Esophagus (tissue), 2 donors: Measurements from ENCODE around the gene MYO19. TPM values are rescaled to one million over a fixed set of nuclear protein-coding genes. Genes with fewer than 3 reads are reported as not detected.
"Not testable (repeated sequence)": the region's sequence is repeated elsewhere in the genome, so short reads cannot be mapped to it uniquely, and the experiment has no call there.

ENCODE experiments used
- H3K27ac ChIP-seq, 2 donors: one replicate each; pipeline ENCODE4 v1.5.1; 2013; ENCODE audit warnings: low read depth in 2 of 2, mild to moderate bottlenecking in 2 of 2, inconsistent platforms in 1 of 2, low read length in 1 of 2, moderate library complexity in 1 of 2
- H3K27me3 ChIP-seq, 2 donors: one replicate each; pipeline ENCODE4 v1.6.1; 2013; ENCODE audit warnings: low read length in 2 of 2, control low read depth in 1 of 2, mild to moderate bottlenecking in 1 of 2; ENCODE audit not compliant: insufficient read depth in 2 of 2, control insufficient read depth in 1 of 2
- H3K36me3 ChIP-seq, 2 donors: one replicate each; pipeline ENCODE4 v1.6.1; 2013; ENCODE audit warnings: low read length in 1 of 2; ENCODE audit not compliant: control insufficient read depth in 2 of 2, insufficient read depth in 2 of 2
- H3K4me1 ChIP-seq, 2 donors: one replicate each; pipeline ENCODE4 v1.6.1; 2013; ENCODE audit warnings: low read length in 1 of 2; ENCODE audit not compliant: control insufficient read depth in 2 of 2, insufficient read depth in 2 of 2
- H3K4me3 ChIP-seq, 2 donors: one replicate each; pipeline ENCODE4 v1.5.1; 2013; ENCODE audit warnings: low read length in 2 of 2, mild to moderate bottlenecking in 2 of 2, low read depth in 1 of 2, moderate library complexity in 1 of 2
- H3K9me3 ChIP-seq, 2 donors: one replicate each; pipeline ENCODE4 v1.6.1; 2013; ENCODE audit warnings: mild to moderate bottlenecking in 2 of 2, low read depth in 1 of 2, low read length in 1 of 2, moderate library complexity in 1 of 2; ENCODE audit not compliant: control insufficient read depth in 2 of 2, insufficient read depth in 1 of 2
- WGBS, 2 donors: extraction: QIAGEN DNeasy Blood & Tissue Kit; methylation state at CpG; one replicate each; pipeline ENCODE4 v1.1.7; 2013; 5-methylcytosine and 5-hydroxymethylcytosine counted together
- polyA plus RNA-seq, 2 donors: library from polyadenylated mRNA; stranded (reverse); fragments of 200-250 nt; gene quantifications; one replicate each; pipeline ENCODE4 v1.2.3, GENCODE V29; 2013
- donor health status: healthy with polysubstance abuse.
- donor health status: Bipolar disorder and iron deficiency.

The MYO19 gene
- polyA plus RNA-seq, 2 donors: 46.9 to 64.6 TPM

- H3K36me3 ChIP-seq: peaks cover 25 to 37% of the 10 kb centered on the region in 2 donors
Measured at GRCh38 chr17:36514856-36515255, 19.8 kb downstream of the MYO19 start.

GRCh38 chr17:36512641-36513040 lies 22.0 kb downstream of the MYO19 start:
- 93 to 96% methylated on average over 5 of the region's 5 CpGs for WGBS, 2 donors
- no peak overlapping the region for H3K27ac ChIP-seq
- no peaks in the 10 kb centered on the region for H3K27me3 ChIP-seq
- H3K36me3 ChIP-seq: peaks cover 26 to 48% of the 10 kb centered on the region in 2 donors
- H3K9me3 ChIP-seq: no peaks in the 10 kb centered on the region
- H3K4me3 ChIP-seq: no peak overlapping the region
- no peaks in the 10 kb centered on the region for H3K4me1 ChIP-seq

More at GRCh38 chr17:36514856-36515255, 19.8 kb downstream of the MYO19 start:
- Histone ChIP-seq H3K9me3 (no peaks in the 10 kb centered on the region), H3K27me3 (no peaks in the 10 kb centered on the region), H3K27ac (no peak overlapping the region), H3K4me1 (no peaks in the 10 kb centered on the region), H3K4me3 (no peak overlapping the region)
- WGBS, 2 donors: 93 to 94% methylated on average over 3 of the region's 3 CpGs

GRCh38 chr17:36511216-36511615 lies 23.5 kb downstream of the MYO19 start:
- H3K4me1 ChIP-seq: no peaks in the 10 kb centered on the region
- no peak overlapping the region for H3K27ac ChIP-seq
- peaks cover 32 to 54% of the 10 kb centered on the region in 2 donors for H3K36me3 ChIP-seq
- H3K4me3 ChIP-seq: no peak overlapping the region
- 90% methylated on average over 6 of the region's 6 CpGs for WGBS, 2 donors
- no peaks in the 10 kb centered on the region for H3K27me3 ChIP-seq
- no peaks in the 10 kb centered on the region for H3K9me3 ChIP-seq

GRCh38 chr17:36510636-36511035 lies 24.0 kb downstream of the MYO19 start:
- WGBS, 2 donors: 90 to 93% methylated on average over 14 of the region's 14 CpGs
- peaks cover 29 to 54% of the 10 kb centered on the region in 2 donors for H3K36me3 ChIP-seq
- H3K9me3 ChIP-seq: no peaks in the 10 kb centered on the region

GRCh38 chr17:36509272-36509985 lies 25.2 kb downstream of the MYO19 start:
- Histone ChIP-seq H3K9me3 (no peaks in the 10 kb centered on the region), H3K4me1 (no peaks in the 10 kb centered on the region), H3K36me3 (peaks cover 29 to 53% of the 10 kb centered on the region in 2 donors), H3K27ac (no peak overlapping the region), H3K4me3 (no peak overlapping the region), H3K27me3 (no peaks in the 10 kb centered on the region)
- WGBS, 2 donors: 91 to 92% methylated on average over 9 of the region's 9 CpGs

More at GRCh38 chr17:36510636-36511035, 24.0 kb downstream of the MYO19 start:
- Histone ChIP-seq H3K27ac (no peak overlapping the region), H3K27me3 (no peaks in the 10 kb centered on the region), H3K4me1 (no peaks in the 10 kb centered on the region), H3K4me3 (no peak overlapping the region)

GRCh38 chr17:36508439-36508838 lies 26.2 kb downstream of the MYO19 start:
- H3K27ac ChIP-seq, H3K9me3 ChIP-seq, H3K4me3 ChIP-seq, H3K27me3 ChIP-seq, H3K4me1 ChIP-seq: not testable (repeated sequence)
- H3K36me3 ChIP-seq: peaks cover 32 to 59% of the 10 kb centered on the region in 2 donors
- 85 to 90% methylated on average over 2 of the region's 2 CpGs for WGBS, 2 donors

- Histone ChIP-seq H3K4me1 (no peaks in the 10 kb centered on the region), H3K27me3 (no peaks in the 10 kb centered on the region), H3K27ac (no peak overlapping the region), H3K36me3 (peaks cover 27 to 54% of the 10 kb centered on the region in 2 donors), H3K4me3 (no peak overlapping the region), H3K9me3 (no peaks in the 10 kb centered on the region)
- WGBS, 2 donors: 92 to 94% methylated on average over 6 of the region's 6 CpGs
Measured at GRCh38 chr17:36507266-36507665, 27.4 kb downstream of the MYO19 start.

- Histone ChIP-seq H3K9me3 (no peaks in the 10 kb centered on the region), H3K36me3 (peaks cover 26 to 54% of the 10 kb centered on the region in 2 donors), H3K4me3 (no peak overlapping the region), H3K4me1 (no peaks in the 10 kb centered on the region), H3K27ac (no peak overlapping the region), H3K27me3 (no peaks in the 10 kb centered on the region)
- 93 to 94% methylated on average over 11 of the region's 11 CpGs for WGBS, 2 donors
Measured at GRCh38 chr17:36506831-36507230, 27.8 kb downstream of the MYO19 start.

GRCh38 chr17:36506249-36506826 lies 28.3 kb downstream of the MYO19 start:
- Histone ChIP-seq H3K4me1 (no peaks in the 10 kb centered on the region), H3K27me3 (no peaks in the 10 kb centered on the region), H3K27ac (no peak overlapping the region), H3K9me3 (no peaks in the 10 kb centered on the region), H3K36me3 (peaks cover 22 to 55% of the 10 kb centered on the region in 2 donors), H3K4me3 (no peak overlapping the region)
- WGBS, 2 donors: 88 to 90% methylated on average over 6 of the region's 6 CpGs

GRCh38 chr17:36505171-36505570 lies 29.5 kb downstream of the MYO19 start:
- Histone ChIP-seq H3K27me3 (no peaks in the 10 kb centered on the region), H3K4me1 (peaks cover 0 to 3% of the 10 kb centered on the region in 2 donors), H3K36me3 (peaks cover 22 to 55% of the 10 kb centered on the region in 2 donors), H3K27ac (no peak overlapping the region), H3K9me3 (peaks cover 0 to 2% of the 10 kb centered on the region in 2 donors), H3K4me3 (no peak overlapping the region)
- 92 to 94% methylated on average over 8 of the region's 8 CpGs for WGBS, 2 donors
